SK-N-MC (cell line): Measurements from ENCODE around the gene FAM234B.

Experiments
- DNase-seq: peaks from one replicate; pipeline ENCODE4 v3.0.0-alpha.2; 2011; ENCODE audit warnings: low read depth, low spot score
- H3K27ac ChIP-seq: fragments of 200-600 bp; sonication (generic); 2 replicates; pipeline ENCODE4 v1.5.1; 2016; ENCODE audit warnings: mixed run types
- H3K36me3 ChIP-seq: fragments of 200-600 bp; sonication (generic); 2 replicates; pipeline ENCODE4 v1.6.1; 2017; ENCODE audit warnings: antibody characterized with exemption, low read length, mixed read lengths; ENCODE audit not compliant: insufficient read depth
- H3K4me3 ChIP-seq: fragments of 200-600 bp; sonication (generic); 2 replicates; pipeline ENCODE4 v1.5.1; 2016
- H3K9ac ChIP-seq: fragments of 200-600 bp; sonication (generic); 2 replicates; pipeline ENCODE4 v1.8.0; 2017; ENCODE audit warnings: mixed run types, mixed read lengths; ENCODE audit not compliant: insufficient read length
- H3K9me3 ChIP-seq: fragments of 200-600 bp; sonication (generic); 2 replicates; pipeline ENCODE4 v1.6.1; 2017; ENCODE audit warnings: low read depth, mild to moderate bottlenecking, antibody characterized with exemption, low read length, moderate library complexity, mixed read lengths
- EZH2 ChIP-seq: fragments of 200-600 bp; sonication (generic); IDR thresholded peaks from one replicate; pipeline ENCODE4 v1.6.1; 2017; ENCODE audit warnings: antibody characterized with exemption
- FOXP2 ChIP-seq: optimal IDR thresholded peaks from 2 replicates; pipeline ENCODE3; 2011; ENCODE audit warnings: mild to moderate bottlenecking, moderate library complexity; ENCODE audit not compliant: insufficient read depth; ENCODE audit errors: extremely low read length, control extremely low read depth
- POLR2AphosphoS5 ChIP-seq: IDR thresholded peaks from 2 replicates; pipeline ENCODE4 v1.6.1; 2012; ENCODE audit warnings: mild to moderate bottlenecking, low read depth, low read length, borderline replicate concordance

FAM234B gene

GRCh38 chr12:13121568-13121967 lies 77.4 kb downstream of the FAM234B start:
- Histone ChIP-seq H3K9ac (no peak overlapping the region), H3K36me3 (no peaks in the 10 kb centered on the region), H3K27ac (no peak overlapping the region), H3K9me3 (no peaks in the 10 kb centered on the region), H3K4me3 (no peak overlapping the region)
- no peak for DNase-seq
- no peak for TF ChIP-seq EZH2
- no peak for TF ChIP-seq POLR2AphosphoS5
- no peak for TF ChIP-seq FOXP2

- Histone ChIP-seq H3K9me3 (no peaks in the 10 kb centered on the region), H3K9ac (no peak overlapping the region), H3K27ac (no peak overlapping the region), H3K4me3 (no peak overlapping the region), H3K36me3 (no peaks in the 10 kb centered on the region)
- TF ChIP-seq FOXP2 (no peak), EZH2 (no peak), POLR2AphosphoS5 (no peak)
- DNase-seq, result no peak
Observed at GRCh38 chr12:13124656-13125505, 80.7 kb downstream of the FAM234B start.

- no peak overlapping the region for H3K9ac ChIP-seq
- H3K36me3 ChIP-seq, result no peaks in the 10 kb centered on the region
- TF ChIP-seq FOXP2 (no peak), POLR2AphosphoS5 (no peak), EZH2 (no peak)
- H3K9me3 ChIP-seq, result no peaks in the 10 kb centered on the region
- H3K27ac ChIP-seq, result no peak overlapping the region
- H3K4me3 ChIP-seq, result no peak overlapping the region
- no peak for DNase-seq
Observed at GRCh38 chr12:13125996-13126395, 81.8 kb downstream of the FAM234B start.

- H3K4me3 ChIP-seq, result no peak overlapping the region
- H3K36me3 ChIP-seq, result no peaks in the 10 kb centered on the region
- H3K9me3 ChIP-seq, result no peaks in the 10 kb centered on the region
- no peak overlapping the region for H3K9ac ChIP-seq
- no peak overlapping the region for H3K27ac ChIP-seq
- DNase-seq, result no peak
- TF ChIP-seq EZH2, result no peak
- TF ChIP-seq FOXP2, result no peak
- no peak for TF ChIP-seq POLR2AphosphoS5
Observed at GRCh38 chr12:13126494-13126893, 82.3 kb downstream of the FAM234B start.

GRCh38 chr12:13127444-13127843 lies 83.3 kb downstream of the FAM234B start:
- no peak overlapping the region for H3K4me3 ChIP-seq
- H3K36me3 ChIP-seq, result no peaks in the 10 kb centered on the region
- no peak overlapping the region for H3K27ac ChIP-seq
- no peaks in the 10 kb centered on the region for H3K9me3 ChIP-seq
- DNase-seq, result no peak
- H3K9ac ChIP-seq, result no peak overlapping the region
- TF ChIP-seq EZH2, result no peak
- no peak for TF ChIP-seq FOXP2
- TF ChIP-seq POLR2AphosphoS5, result no peak

GRCh38 chr12:13128291-13128965 lies 84.2 kb downstream of the FAM234B start:
- Histone ChIP-seq H3K27ac (peak overlapping the region; percentile 28; the same call in 1 of the 2 replicates), H3K4me3 (peak overlapping the region; percentile 23; the same call in 1 of the 2 replicates), H3K9ac (no peak overlapping the region), H3K36me3 (no peaks in the 10 kb centered on the region), H3K9me3 (no peaks in the 10 kb centered on the region)
- TF ChIP-seq FOXP2 (no peak), POLR2AphosphoS5 (no peak), EZH2 (no peak)
- peak; percentile 14 for DNase-seq

- Histone ChIP-seq H3K27ac (no peak overlapping the region), H3K9ac (no peak overlapping the region), H3K9me3 (no peaks in the 10 kb centered on the region), H3K4me3 (no peak overlapping the region), H3K36me3 (no peaks in the 10 kb centered on the region)
- TF ChIP-seq FOXP2 (no peak), EZH2 (no peak), POLR2AphosphoS5 (no peak)
- no peak for DNase-seq
Observed at GRCh38 chr12:13130981-13131380, 86.8 kb downstream of the FAM234B start.
